Adipose tissue (tissue), 3 donors: Measurements from ENCODE around the gene ACY1. TPM values are rescaled to one million over a fixed set of nuclear protein-coding genes. Genes with fewer than 3 reads are reported as not detected.
"Not testable (repeated sequence)": the region's sequence is repeated elsewhere in the genome, so short reads cannot be mapped to it uniquely, and the experiment has no call there.

Source experiments
- H3K27ac ChIP-seq: one replicate; pipeline ENCODE4 v1.5.1; 2013; ENCODE audit warnings: low read depth, low read length
- WGBS, 3 donors: extraction: QIAGEN DNeasy Blood & Tissue Kit; methylation state at CpG; one replicate each; pipeline ENCODE4 v1.1.7; 2013; 5-methylcytosine and 5-hydroxymethylcytosine counted together
- polyA plus RNA-seq, 3 donors: library from polyadenylated mRNA; stranded (reverse); fragments of 200-250 nt; gene quantifications; one replicate each; pipeline ENCODE4 v1.2.3, GENCODE V29; 2013
- donor health status: healthy with polysubstance abuse.
- donor health status: Bipolar disorder and iron deficiency.
- donor health status: healthy.

The ACY1 gene
- polyA plus RNA-seq, 3 donors = 22.6 to 73.7 (median 46.8) TPM

GRCh38 chr3:52030714-52031310 lies 47.5 kb downstream of the ACY1 start:
- WGBS, 3 donors = 83 to 89% (median 88%) methylated on average over 11 of the region's 11 CpGs
- no peak overlapping the region for H3K27ac ChIP-seq

- no peak overlapping the region for H3K27ac ChIP-seq
- 89% methylated on average over 10 of the region's 10 CpGs for WGBS, 3 donors
These were observed 48.6 kb downstream of the ACY1 start for GRCh38 chr3:52031896-52032295.

GRCh38 chr3:52032702-52033408 lies 49.5 kb downstream of the ACY1 start:
- WGBS, 3 donors = 85 to 88% (median 86%) methylated on average over 11 of the region's 11 CpGs
- H3K27ac ChIP-seq = no peak overlapping the region

- 92 to 96% (median 93%) methylated on average over 6 of the region's 6 CpGs for WGBS, 3 donors
- not testable (repeated sequence) for H3K27ac ChIP-seq
These were observed 50.4 kb downstream of the ACY1 start for GRCh38 chr3:52033748-52034147.

- H3K27ac ChIP-seq = no peak overlapping the region
- WGBS, 3 donors = 82 to 99% (median 93%) methylated on average over 5 of the region's 5 CpGs
These were observed 50.9 kb downstream of the ACY1 start for GRCh38 chr3:52034212-52034611.

DNA sequence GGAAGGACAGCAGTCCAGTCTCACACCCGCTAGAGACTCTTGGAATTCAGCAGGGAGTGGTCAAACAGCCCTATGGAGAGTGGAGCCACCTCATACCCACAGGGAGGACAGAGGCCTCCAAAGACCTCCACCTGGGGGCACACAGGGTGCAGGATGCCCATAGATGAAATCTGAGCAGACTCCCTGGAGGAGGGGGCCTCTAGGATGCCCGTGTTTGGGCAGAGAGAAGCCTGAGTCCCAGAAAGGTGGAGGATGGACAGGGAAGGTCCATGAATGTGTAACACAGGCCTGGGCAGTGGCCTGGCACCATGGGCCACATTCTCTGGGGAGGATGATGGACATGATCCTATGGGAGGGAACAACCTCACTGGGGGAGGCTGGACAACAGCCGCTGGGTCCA lies 51.3 kb downstream of the ACY1 start:
- H3K27ac ChIP-seq = no peak overlapping the region
- WGBS, 3 donors = 75 to 86% (median 83%) methylated on average over 3 of the region's 3 CpGs

GRCh38 chr3:52036222-52036694 lies 52.9 kb downstream of the ACY1 start:
- whole genome bisulfite sequencing, 3 donors = 84 to 94% (median 88%) methylated on average over 5 of the region's 5 CpGs
- no peak overlapping the region for H3K27ac ChIP-seq

DNA sequence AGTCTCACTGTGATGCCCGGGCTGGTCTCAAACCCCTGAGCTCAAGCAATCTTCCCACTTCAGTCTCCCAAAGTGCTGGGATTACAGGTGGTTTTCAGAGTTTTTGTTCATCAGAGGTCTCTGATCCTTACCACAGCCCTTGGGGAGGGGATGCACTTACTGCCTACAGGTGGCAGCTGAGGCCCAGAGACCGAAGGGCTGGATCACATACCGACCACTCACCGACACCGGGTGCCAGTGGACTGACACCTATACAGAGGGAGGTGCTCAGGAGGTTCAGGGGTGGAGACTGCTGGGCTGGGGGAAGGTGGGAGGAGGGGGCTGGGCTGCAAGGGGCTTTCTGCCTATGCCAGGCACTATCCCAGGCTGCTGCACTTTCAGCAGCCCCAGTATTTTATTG lies 53.5 kb downstream of the ACY1 start:
- 37 to 65% (median 61%) methylated on average over 5 of the region's 5 CpGs for WGBS, 3 donors
- H3K27ac ChIP-seq = no peak overlapping the region

DNA sequence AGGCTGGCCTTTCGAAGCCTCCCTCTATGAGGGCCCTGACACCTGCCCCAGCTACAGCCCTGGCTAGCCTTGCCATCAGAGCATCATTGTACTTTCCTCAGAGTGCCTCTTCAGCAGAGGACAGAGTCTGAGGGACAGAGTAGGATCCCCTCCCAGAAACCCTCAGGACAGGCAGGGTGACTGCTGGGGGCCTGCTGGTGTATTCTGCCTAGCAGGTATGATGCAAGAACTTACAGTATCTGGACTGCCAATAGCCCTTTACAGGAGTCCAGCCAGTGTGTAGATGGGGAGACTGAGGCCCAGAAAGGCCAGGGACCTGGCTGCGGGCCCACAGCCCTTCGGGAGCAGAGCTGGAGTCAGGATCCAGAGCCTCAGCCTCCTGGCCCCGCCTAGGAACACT lies 54.0 kb downstream of the ACY1 start:
- WGBS, 3 donors = 86 to 98% (median 89%) methylated on average over 4 of the region's 4 CpGs
- H3K27ac ChIP-seq = no peak overlapping the region

DNA sequence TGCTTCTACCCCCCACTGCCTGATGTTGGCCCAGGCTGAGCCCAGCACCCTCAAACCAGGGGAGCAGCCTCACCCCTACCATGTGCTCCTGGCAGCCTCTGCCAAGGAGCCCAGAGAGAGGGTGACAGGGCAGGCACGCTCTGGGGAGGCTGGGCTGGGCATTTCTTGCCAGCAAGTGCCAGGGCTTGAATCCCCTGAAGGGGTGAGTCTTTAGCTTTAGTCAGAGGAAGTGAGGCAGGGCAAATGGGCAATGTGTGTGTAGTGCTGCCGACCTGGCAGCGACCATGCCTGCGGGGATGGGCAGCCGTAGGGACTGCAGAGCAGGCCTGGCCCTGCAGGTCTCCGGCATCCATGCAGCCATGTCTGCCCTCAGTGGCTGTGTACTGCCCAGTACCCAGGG lies 54.9 kb downstream of the ACY1 start:
- H3K27ac ChIP-seq = no peak overlapping the region
- 89% methylated on average over 5 to 6 of the region's 6 CpGs for WGBS, 3 donors

Other genes starting within 250 kb of the ACY1 start
- not detected for gene IQCF6, start 204.3 kb upstream of the ACY1 start, polyA plus RNA-seq
- not detected for gene IQCF2, start 121.9 kb upstream of the ACY1 start, polyA plus RNA-seq
- not detected for gene IQCF5, start 107.9 kb upstream of the ACY1 start, polyA plus RNA-seq
- not detected for gene IQCF1, start 80.2 kb upstream of the ACY1 start, polyA plus RNA-seq
- gene RRP9, start 41.6 kb upstream of the ACY1 start, polyA plus RNA-seq = 10 to 100 TPM; 16.5 to 35.7 (median 18.0) TPM
- 10 to 100 TPM in 2 of 3 donors, 1 to 10 TPM in 1; 5.0 to 25.5 (median 19.6) TPM for gene PARP3, start 41.2 kb upstream of the ACY1 start, polyA plus RNA-seq
- under 1 TPM in 2 of 3 donors, not detected in 1; 0.07 to 0.28 TPM for gene GPR62, start 28.2 kb upstream of the ACY1 start, polyA plus RNA-seq
- gene PCBP4, start 16.1 kb upstream of the ACY1 start, polyA plus RNA-seq = 10 to 100 TPM; 11.7 to 46.0 (median 18.9) TPM
- 100 to 1,000 TPM in 2 of 3 donors, 10 to 100 TPM in 1; 50.8 to 128 (median 118) TPM for gene ABHD14B, start 9.5 kb upstream of the ACY1 start, polyA plus RNA-seq
- gene ABHD14A, start 8.5 kb upstream of the ACY1 start, polyA plus RNA-seq = 10 to 100 TPM; 17.2 to 48.4 (median 46.1) TPM
- 1,000 to 10,000 TPM; 1,845 to 3,201 (median 3,021) TPM for gene RPL29, start 12.4 kb downstream of the ACY1 start, polyA plus RNA-seq
- 1 to 10 TPM; 3.2 to 10.0 (median 9.4) TPM for gene DUSP7, start 73.0 kb downstream of the ACY1 start, polyA plus RNA-seq
- 1 to 10 TPM in 1 of 3 donors, under 1 TPM in 2; 0.74 to 2.6 (median 0.90) TPM for gene POC1A, start 170.9 kb downstream of the ACY1 start, polyA plus RNA-seq
- gene ALAS1, start 214.6 kb downstream of the ACY1 start, polyA plus RNA-seq = 10 to 100 TPM; 17.1 to 70.8 (median 37.3) TPM
- under 1 TPM; 0.08 to 0.22 (median 0.15) TPM for gene TLR9, start 242.1 kb downstream of the ACY1 start, polyA plus RNA-seq